Erythroblast (primary cell): ENCODE measurements around the gene VARS1.

Source experiments
- GATA1 ChIP-seq: IDR thresholded peaks from 2 replicates; pipeline ENCODE4 v1.6.1; 2011; ENCODE audit warnings: low read depth, mild to moderate bottlenecking, control low read depth, low read length, moderate library complexity
- POLR2A ChIP-seq: IDR thresholded peaks from 2 replicates; pipeline ENCODE4 v1.6.1; 2011; ENCODE audit warnings: mild to moderate bottlenecking, low read length

GRCh38 chr6:31838968-31839367 lies 43.4 kb upstream of the VARS1 start:
- TF ChIP-seq POLR2A (no peak), GATA1 (no peak)
